ENCODE results near the gene OR52W1. TPM values are rescaled to one million over a fixed set of nuclear protein-coding genes. Genes with fewer than 3 reads are reported as not detected.

OR52W1 gene
- total and polyA plus RNA-seq, 12 donors: not detected

DNA sequence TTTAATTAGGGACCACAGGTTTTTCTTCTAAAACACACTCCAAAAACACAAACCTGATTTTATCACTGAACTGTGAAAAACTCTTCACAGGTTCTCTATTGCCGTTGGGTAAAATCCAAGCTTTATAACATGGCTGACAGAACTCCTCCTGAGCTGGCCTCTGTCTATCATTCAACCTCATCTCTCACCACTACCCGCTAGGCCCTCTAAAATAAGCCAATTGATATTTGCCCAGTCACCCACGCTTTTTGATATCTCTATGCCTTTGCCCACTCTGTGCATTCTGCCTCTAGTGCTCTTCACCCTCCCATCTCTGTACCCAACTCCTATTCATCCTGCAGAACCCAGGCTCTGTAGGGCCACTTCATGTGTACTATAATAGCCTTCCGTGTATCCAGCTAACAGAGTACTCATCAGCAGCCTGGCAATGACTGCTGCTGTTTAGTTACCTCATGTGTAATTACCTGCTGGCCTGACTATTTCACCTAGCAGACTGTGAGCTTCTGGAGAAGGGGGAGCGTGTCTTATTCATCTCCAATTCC, 38.8 kb downstream of the OR52W1 start:
- Histone ChIP-seq H3K4me3 (no peak overlapping the region), H3K36me3 (replicated peaks in 1 of 2) (no peaks in the 10 kb centered on the region), H3K27me3 (no peaks in the 10 kb centered on the region), H3K4me1 (replicated peaks in 1 of 2) (peaks cover 0 to 12% of the 10 kb centered on the region in 2 donors), H3K9me3 (replicated peaks in 1 of 3) (no peaks in the 10 kb centered on the region), H3K27ac (no peak overlapping the region)
- no peak for DNase-seq
- intact Hi-C loops (cut with DNase I): no loop called here
- WGBS, 4 donors: 79 to 86% (median 82%) methylated on average over 5 of the region's 5 CpGs
- TF ChIP-seq POLR2A (IDR thresholded peaks at IDR 0.05) (no peak), CTCF (IDR thresholded peaks at IDR 0.05) (no peak)

DNA sequence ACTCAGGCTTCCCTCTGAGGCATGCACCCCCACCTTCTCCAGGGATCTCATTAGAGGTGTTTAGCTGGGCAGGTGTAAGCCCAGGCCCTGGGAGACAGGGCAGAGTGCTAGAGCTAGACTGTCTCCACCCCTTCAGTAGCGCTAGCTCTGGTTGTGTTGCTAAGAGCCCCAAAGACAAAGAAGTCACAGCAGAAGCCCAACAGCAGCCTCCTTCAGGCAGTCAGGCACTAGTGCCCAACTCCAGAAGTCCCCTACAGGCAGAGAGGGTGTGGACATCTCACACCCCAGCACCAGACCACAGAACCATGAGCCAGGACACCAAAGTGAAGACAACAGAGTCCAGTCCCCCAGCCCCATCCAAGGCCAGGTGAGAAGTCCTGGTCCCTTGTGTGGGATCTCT, 39.9 kb downstream of the OR52W1 start, which contains the start of gene CNGA4:
CNGA4 (plus strand) TSS at position 188 of the 400 bp plus-strand sequence; CDS start at position 306, 118 bp downstream.
- Histone ChIP-seq H3K27me3 (no peaks in the 10 kb centered on the region), H3K27ac (no peak within 1 kb of the TSS), H3K36me3 (replicated peaks in 1 of 2) (no peaks in the 10 kb centered on the region), H3K4me3 (no peak within 1 kb of the TSS), H3K4me1 (replicated peaks in 1 of 2) (peaks cover 0 to 2% of the 10 kb centered on the region in 2 donors), H3K9me3 (replicated peaks in 1 of 3) (no peaks in the 10 kb centered on the region)
- WGBS, 4 donors: 86 to 100% (median 93%) methylated on average over 1 of the region's 1 CpG
- TF ChIP-seq CTCF (IDR thresholded peaks at IDR 0.05) (no peak), POLR2A (IDR thresholded peaks at IDR 0.05) (no peak)
- intact Hi-C loops (cut with DNase I): no loop called here
- no peak for DNase-seq

DNA sequence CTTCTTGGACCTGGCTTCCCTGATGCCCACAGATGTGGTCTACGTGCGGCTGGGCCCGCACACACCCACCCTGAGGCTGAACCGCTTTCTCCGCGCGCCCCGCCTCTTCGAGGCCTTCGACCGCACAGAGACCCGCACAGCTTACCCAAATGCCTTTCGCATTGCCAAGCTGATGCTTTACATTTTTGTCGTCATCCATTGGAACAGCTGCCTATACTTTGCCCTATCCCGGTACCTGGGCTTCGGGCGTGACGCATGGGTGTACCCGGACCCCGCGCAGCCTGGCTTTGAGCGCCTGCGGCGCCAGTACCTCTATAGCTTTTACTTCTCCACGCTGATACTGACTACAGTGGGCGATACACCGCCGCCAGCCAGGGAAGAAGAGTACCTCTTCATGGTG, 41.1 kb downstream of the OR52W1 start:
- intact Hi-C loops (cut with DNase I): no loop called here
- 95 to 97% (median 96%) methylated on average over 28 of the region's 28 CpGs for WGBS, 4 donors
- Histone ChIP-seq H3K9me3 (replicated peaks in 1 of 3) (no peaks in the 10 kb centered on the region), H3K4me3 (no peak overlapping the region), H3K4me1 (replicated peaks in 1 of 2) (no peaks in the 10 kb centered on the region), H3K27me3 (no peaks in the 10 kb centered on the region), H3K36me3 (replicated peaks in 1 of 2) (no peaks in the 10 kb centered on the region), H3K27ac (no peak overlapping the region)
- no peak for DNase-seq
- TF ChIP-seq CTCF (IDR thresholded peaks at IDR 0.05): no peak
- TF ChIP-seq POLR2A (IDR thresholded peaks at IDR 0.05): no peak

- no peak overlapping the region for H3K27ac ChIP-seq
- no peaks in the 10 kb centered on the region for H3K9me3 ChIP-seq (replicated peaks in 1 of 3)
- no peak overlapping the region for H3K4me3 ChIP-seq
- no peaks in the 10 kb centered on the region for H3K4me1 ChIP-seq (replicated peaks in 1 of 2)
- WGBS, 4 donors: 41 to 50% (median 47%) methylated on average over 1 of the region's 1 CpG
- DNase-seq: no peak
- TF ChIP-seq POLR2A (IDR thresholded peaks at IDR 0.05): no peak
- TF ChIP-seq CTCF (IDR thresholded peaks at IDR 0.05): no peak
- intact Hi-C loops (cut with DNase I): no loop called here
- H3K36me3 ChIP-seq (replicated peaks in 1 of 2): no peaks in the 10 kb centered on the region
- no peaks in the 10 kb centered on the region for H3K27me3 ChIP-seq
Observed at GRCh38 chr11:6240781-6241180, 41.8 kb downstream of the OR52W1 start.

All from adrenal gland (tissue), 12 donors.